ENCODE results near the gene NCLN.
A peak's percentile ranks its signal among the peaks of the same experiment; 100 is the strongest.
"Not testable (repeated sequence)": the region's sequence is repeated elsewhere in the genome, so short reads cannot be mapped to it uniquely, and the experiment has no call there.

NCLN gene

GRCh38 chr19:3157096-3157845 lies 28.5 kb upstream of the NCLN start:
- DNase-seq: no peak

GRCh38 chr19:3159565-3159964 lies 26.2 kb upstream of the NCLN start:
- DNase-seq: no peak

GRCh38 chr19:3160219-3160618 lies 25.5 kb upstream of the NCLN start:
- no peak for DNase-seq

GRCh38 chr19:3161453-3161852 lies 24.3 kb upstream of the NCLN start:
- DNase-seq: no peak

GRCh38 chr19:3162418-3163229 lies 23.1 kb upstream of the NCLN start:
- peak; percentile 56 for DNase-seq

- DNase-seq: peak; percentile 82
Observed at GRCh38 chr19:3163230-3163886, 22.4 kb upstream of the NCLN start.

GRCh38 chr19:3163943-3164342 lies 21.8 kb upstream of the NCLN start:
- no peak for DNase-seq

GRCh38 chr19:3167533-3168272 lies 18.0 kb upstream of the NCLN start:
- no peak for DNase-seq

- DNase-seq: no peak
Observed at GRCh38 chr19:3171894-3172672, 13.6 kb upstream of the NCLN start.

- not testable (repeated sequence) for DNase-seq
Observed at GRCh38 chr19:3172673-3173000, 13.1 kb upstream of the NCLN start.

GRCh38 chr19:3175781-3176714 lies 9.7 kb upstream of the NCLN start:
- DNase-seq: peak; percentile 93

GRCh38 chr19:3176715-3177501 lies 8.8 kb upstream of the NCLN start:
- DNase-seq: peak; percentile 46

GRCh38 chr19:3178377-3178972 lies 7.3 kb upstream of the NCLN start, which contains the start of gene S1PR4:
S1PR4 (plus strand) TSS chr19:3178769; CDS start chr19:3178793, 24 bp downstream.
- no peak for DNase-seq

GRCh38 chr19:3178973-3179738 lies 6.6 kb upstream of the NCLN start:
- DNase-seq: no peak

GRCh38 chr19:3179739-3180293 lies 5.9 kb upstream of the NCLN start:
- no peak for DNase-seq

- DNase-seq: no peak
Observed at GRCh38 chr19:3183721-3184641, 1.7 kb upstream of the NCLN start.

GRCh38 chr19:3184847-3185460 lies 776 bp upstream of the NCLN start:
- DNase-seq: peak; percentile 74

All from RPMI8226 (cell line).